Measurements from ENCODE around the gene MADCAM1.

The MADCAM1 gene

DNA sequence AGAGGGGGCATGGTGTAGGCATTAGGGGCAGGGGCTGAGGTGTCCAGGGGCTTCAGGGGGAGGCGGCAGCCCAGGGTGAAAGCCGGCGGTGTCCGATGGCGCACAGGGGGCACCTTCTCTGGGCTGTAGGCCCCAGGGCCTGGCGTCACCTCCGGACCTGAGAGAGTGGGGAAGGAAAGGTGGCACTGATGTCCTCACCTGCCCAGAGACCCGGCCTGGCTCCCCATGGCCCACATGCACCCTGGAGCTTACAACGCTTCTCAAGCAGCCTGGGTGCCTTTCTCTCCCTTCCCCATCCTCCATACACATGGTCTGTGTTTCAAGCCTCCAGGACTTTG, 32.1 kb upstream of the MADCAM1 start (continued):
- TF ChIP-seq, protein P1, sequence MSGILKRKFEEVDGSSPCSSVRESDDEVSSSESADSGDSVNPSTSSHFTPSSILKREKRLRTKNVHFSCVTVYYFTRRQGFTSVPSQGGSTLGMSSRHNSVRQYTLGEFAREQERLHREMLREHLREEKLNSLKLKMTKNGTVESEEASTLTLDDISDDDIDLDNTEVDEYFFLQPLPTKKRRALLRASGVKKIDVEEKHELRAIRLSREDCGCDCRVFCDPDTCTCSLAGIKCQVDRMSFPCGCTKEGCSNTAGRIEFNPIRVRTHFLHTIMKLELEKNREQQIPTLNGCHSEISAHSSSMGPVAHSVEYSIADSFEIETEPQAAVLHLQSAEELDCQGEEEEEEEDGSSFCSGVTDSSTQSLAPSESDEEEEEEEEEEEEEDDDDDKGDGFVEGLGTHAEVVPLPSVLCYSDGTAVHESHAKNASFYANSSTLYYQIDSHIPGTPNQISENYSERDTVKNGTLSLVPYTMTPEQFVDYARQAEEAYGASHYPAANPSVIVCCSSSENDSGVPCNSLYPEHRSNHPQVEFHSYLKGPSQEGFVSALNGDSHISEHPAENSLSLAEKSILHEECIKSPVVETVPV (CRISPR knock-in tag; IDR thresholded peaks at IDR 0.05): no peak
- TF ChIP-seq ZFP30 (CRISPR knock-in tag; IDR thresholded peaks at IDR 0.05) (no peak), ESRRG (CRISPR knock-in tag; IDR thresholded peaks at IDR 0.05) (no peak), GLIS3 (CRISPR knock-in tag; IDR thresholded peaks at IDR 0.05) (no peak)

DNA sequence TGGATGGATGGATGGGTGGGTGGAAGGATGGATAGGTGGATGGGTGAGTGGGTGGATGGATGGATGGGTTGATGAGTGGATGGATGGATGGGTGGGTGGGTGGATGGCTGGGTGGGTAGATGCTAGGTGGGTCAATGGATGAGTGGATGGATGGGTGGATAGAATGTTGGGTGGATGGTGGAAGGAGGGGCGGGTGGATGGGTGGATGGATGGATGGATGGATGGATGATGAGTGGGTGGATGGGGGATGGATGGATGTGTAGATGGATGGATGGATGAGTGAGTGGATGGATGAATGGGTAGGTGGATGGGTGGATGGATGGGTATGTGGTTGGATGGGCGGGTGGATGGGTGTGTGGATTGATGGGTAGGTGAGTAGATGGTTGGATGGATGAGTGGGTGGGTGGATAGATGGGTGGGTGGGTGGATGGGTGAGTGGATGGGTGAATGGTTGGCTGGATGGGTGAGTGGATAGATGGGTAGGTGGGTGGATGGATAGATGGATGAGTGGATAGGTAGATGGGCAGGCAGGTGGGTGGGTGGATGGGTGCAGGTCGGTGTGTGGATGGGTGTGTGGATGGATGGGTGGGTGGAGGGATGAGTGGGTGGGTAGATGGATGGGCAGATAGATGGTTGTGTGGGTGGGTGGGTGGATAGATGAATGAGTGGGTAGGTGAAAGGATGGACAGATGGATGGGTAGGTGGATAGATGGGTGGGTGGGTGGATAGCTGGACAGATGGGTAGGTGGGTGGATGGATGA, 31.1 kb upstream of the MADCAM1 start:
- TF ChIP-seq, protein P2, sequence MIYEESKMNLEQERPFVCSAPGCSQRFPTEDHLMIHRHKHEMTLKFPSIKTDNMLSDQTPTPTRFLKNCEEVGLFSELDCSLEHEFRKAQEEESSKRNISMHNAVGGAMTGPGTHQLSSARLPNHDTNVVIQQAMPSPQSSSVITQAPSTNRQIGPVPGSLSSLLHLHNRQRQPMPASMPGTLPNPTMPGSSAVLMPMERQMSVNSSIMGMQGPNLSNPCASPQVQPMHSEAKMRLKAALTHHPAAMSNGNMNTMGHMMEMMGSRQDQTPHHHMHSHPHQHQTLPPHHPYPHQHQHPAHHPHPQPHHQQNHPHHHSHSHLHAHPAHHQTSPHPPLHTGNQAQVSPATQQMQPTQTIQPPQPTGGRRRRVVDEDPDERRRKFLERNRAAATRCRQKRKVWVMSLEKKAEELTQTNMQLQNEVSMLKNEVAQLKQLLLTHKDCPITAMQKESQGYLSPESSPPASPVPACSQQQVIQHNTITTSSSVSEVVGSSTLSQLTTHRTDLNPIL (CRISPR knock-in tag; IDR thresholded peaks at IDR 0.05; ENCODE audit: low read depth): no peak
- TF ChIP-seq, protein P1 (CRISPR knock-in tag; IDR thresholded peaks at IDR 0.05): no peak
- no peak for TF ChIP-seq CSDC2 (CRISPR knock-in tag; IDR thresholded peaks at IDR 0.05)
- no peak for TF ChIP-seq ZNF8 (CRISPR knock-in tag; IDR thresholded peaks at IDR 0.05)
- no peak for TF ChIP-seq PPARA (CRISPR knock-in tag; IDR thresholded peaks at IDR 0.05; ENCODE audit: borderline replicate concordance)
- TF ChIP-seq, protein P3, sequence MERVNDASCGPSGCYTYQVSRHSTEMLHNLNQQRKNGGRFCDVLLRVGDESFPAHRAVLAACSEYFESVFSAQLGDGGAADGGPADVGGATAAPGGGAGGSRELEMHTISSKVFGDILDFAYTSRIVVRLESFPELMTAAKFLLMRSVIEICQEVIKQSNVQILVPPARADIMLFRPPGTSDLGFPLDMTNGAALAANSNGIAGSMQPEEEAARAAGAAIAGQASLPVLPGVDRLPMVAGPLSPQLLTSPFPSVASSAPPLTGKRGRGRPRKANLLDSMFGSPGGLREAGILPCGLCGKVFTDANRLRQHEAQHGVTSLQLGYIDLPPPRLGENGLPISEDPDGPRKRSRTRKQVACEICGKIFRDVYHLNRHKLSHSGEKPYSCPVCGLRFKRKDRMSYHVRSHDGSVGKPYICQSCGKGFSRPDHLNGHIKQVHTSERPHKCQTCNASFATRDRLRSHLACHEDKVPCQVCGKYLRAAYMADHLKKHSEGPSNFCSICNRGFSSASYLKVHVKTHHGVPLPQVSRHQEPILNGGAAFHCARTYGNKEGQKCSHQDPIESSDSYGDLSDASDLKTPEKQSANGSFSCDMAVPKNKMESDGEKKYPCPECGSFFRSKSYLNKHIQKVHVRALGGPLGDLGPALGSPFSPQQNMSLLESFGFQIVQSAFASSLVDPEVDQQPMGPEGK (CRISPR knock-in tag; IDR thresholded peaks at IDR 0.05; ENCODE audit: borderline replicate concordance): no peak
- TF ChIP-seq OSR1 (CRISPR knock-in tag; IDR thresholded peaks at IDR 0.05): no peak
- TF ChIP-seq ZNF70 (CRISPR knock-in tag; IDR thresholded peaks at IDR 0.05): no peak
- no peak for TF ChIP-seq ESRRG (CRISPR knock-in tag; IDR thresholded peaks at IDR 0.05)
- TF ChIP-seq RARB (CRISPR knock-in tag; IDR thresholded peaks at IDR 0.05): no peak
- no peak for TF ChIP-seq GLIS3 (CRISPR knock-in tag; IDR thresholded peaks at IDR 0.05)
- no peak for TF ChIP-seq SNAI2 (CRISPR knock-in tag; IDR thresholded peaks at IDR 0.05)
- TF ChIP-seq, protein P4, sequence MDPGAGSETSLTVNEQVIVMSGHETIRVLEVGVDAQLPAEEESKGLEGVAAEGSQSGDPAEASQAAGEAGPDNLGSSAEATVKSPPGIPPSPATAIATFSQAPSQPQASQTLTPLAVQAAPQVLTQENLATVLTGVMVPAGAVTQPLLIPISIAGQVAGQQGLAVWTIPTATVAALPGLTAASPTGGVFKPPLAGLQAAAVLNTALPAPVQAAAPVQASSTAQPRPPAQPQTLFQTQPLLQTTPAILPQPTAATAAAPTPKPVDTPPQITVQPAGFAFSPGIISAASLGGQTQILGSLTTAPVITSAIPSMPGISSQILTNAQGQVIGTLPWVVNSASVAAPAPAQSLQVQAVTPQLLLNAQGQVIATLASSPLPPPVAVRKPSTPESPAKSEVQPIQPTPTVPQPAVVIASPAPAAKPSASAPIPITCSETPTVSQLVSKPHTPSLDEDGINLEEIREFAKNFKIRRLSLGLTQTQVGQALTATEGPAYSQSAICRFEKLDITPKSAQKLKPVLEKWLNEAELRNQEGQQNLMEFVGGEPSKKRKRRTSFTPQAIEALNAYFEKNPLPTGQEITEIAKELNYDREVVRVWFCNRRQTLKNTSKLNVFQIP (CRISPR knock-in tag; IDR thresholded peaks at IDR 0.05; ENCODE audit: borderline replicate concordance, low read depth): no peak
- no peak for TF ChIP-seq TCF4 (CRISPR knock-in tag; IDR thresholded peaks at IDR 0.05; ENCODE audit: borderline replicate concordance)
- TF ChIP-seq ZC3H10 (CRISPR knock-in tag; IDR thresholded peaks at IDR 0.05): no peak
- no peak for ATAC-seq

DNA sequence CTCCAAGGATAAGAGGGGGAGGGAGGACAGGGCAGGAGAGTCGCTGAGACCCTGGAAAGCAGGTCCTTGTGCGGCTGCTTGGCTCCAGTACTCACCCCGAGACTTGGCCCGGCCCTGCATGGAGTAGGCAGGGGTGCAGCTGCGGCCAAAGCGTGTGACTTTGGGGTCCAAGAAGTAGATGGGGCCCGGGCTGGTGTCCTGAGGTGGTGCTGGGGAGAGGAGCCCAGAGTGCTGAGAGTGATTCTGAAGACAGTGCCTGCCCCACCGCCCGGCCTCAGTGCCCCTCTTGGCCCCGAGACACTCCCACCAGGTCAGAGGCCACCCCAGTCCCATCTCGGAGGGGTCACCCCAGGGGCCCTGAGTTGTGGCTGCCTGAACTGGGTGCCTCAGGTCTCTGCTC, 28.7 kb upstream of the MADCAM1 start:
- ATAC-seq: no peak
- no peak for TF ChIP-seq OSR1 (CRISPR knock-in tag; IDR thresholded peaks at IDR 0.05)
- TF ChIP-seq ZNF565 (CRISPR knock-in tag; conservative IDR thresholded peaks at IDR 0.05; ENCODE audit: low read depth): no peak
- TF ChIP-seq ZNF8 (CRISPR knock-in tag; IDR thresholded peaks at IDR 0.05): no peak
- TF ChIP-seq PPARA (CRISPR knock-in tag; IDR thresholded peaks at IDR 0.05; ENCODE audit: borderline replicate concordance): no peak
- no peak for TF ChIP-seq TOX (CRISPR knock-in tag; IDR thresholded peaks at IDR 0.05; ENCODE audit: borderline replicate concordance)
- TF ChIP-seq ZC3H10 (CRISPR knock-in tag; IDR thresholded peaks at IDR 0.05): no peak
- TF ChIP-seq TCF4 (CRISPR knock-in tag; IDR thresholded peaks at IDR 0.05; ENCODE audit: borderline replicate concordance): no peak
- TF ChIP-seq SNAI2 (CRISPR knock-in tag; IDR thresholded peaks at IDR 0.05): no peak
- TF ChIP-seq ZFP3 (CRISPR knock-in tag; IDR thresholded peaks at IDR 0.05): no peak
- no peak for TF ChIP-seq GLIS3 (CRISPR knock-in tag; IDR thresholded peaks at IDR 0.05)
- no peak for TF ChIP-seq ISL1 (CRISPR knock-in tag; IDR thresholded peaks at IDR 0.05)
- no peak for TF ChIP-seq ZNF70 (CRISPR knock-in tag; IDR thresholded peaks at IDR 0.05)
- TF ChIP-seq, protein P2 (CRISPR knock-in tag; IDR thresholded peaks at IDR 0.05; ENCODE audit: low read depth): no peak
- TF ChIP-seq, protein P1 (CRISPR knock-in tag; IDR thresholded peaks at IDR 0.05): no peak
- TF ChIP-seq ARNTL (CRISPR knock-in tag; IDR thresholded peaks at IDR 0.05; ENCODE audit: borderline replicate concordance, low read depth): no peak
- no peak for TF ChIP-seq ESRRG (CRISPR knock-in tag; IDR thresholded peaks at IDR 0.05)
- TF ChIP-seq, protein P5, sequence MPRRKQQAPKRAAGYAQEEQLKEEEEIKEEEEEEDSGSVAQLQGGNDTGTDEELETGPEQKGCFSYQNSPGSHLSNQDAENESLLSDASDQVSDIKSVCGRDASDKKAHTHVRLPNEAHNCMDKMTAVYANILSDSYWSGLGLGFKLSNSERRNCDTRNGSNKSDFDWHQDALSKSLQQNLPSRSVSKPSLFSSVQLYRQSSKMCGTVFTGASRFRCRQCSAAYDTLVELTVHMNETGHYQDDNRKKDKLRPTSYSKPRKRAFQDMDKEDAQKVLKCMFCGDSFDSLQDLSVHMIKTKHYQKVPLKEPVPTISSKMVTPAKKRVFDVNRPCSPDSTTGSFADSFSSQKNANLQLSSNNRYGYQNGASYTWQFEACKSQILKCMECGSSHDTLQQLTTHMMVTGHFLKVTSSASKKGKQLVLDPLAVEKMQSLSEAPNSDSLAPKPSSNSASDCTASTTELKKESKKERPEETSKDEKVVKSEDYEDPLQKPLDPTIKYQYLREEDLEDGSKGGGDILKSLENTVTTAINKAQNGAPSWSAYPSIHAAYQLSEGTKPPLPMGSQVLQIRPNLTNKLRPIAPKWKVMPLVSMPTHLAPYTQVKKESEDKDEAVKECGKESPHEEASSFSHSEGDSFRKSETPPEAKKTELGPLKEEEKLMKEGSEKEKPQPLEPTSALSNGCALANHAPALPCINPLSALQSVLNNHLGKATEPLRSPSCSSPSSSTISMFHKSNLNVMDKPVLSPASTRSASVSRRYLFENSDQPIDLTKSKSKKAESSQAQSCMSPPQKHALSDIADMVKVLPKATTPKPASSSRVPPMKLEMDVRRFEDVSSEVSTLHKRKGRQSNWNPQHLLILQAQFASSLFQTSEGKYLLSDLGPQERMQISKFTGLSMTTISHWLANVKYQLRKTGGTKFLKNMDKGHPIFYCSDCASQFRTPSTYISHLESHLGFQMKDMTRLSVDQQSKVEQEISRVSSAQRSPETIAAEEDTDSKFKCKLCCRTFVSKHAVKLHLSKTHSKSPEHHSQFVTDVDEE (CRISPR knock-in tag; IDR thresholded peaks at IDR 0.05): no peak
